SH-SY5Y (cell line): ENCODE data around the gene DNAJC15.

Experiments
- GATA2 ChIP-seq: IDR thresholded peaks from 2 replicates; pipeline ENCODE4 v1.6.1; 2011; ENCODE audit warnings: mild to moderate bottlenecking, low read depth, low read length
- GATA3 ChIP-seq: IDR thresholded peaks from 2 replicates; pipeline ENCODE4 v1.6.1; 2011; ENCODE audit warnings: low read depth, mild to moderate bottlenecking, low read length, moderate library complexity

DNA sequence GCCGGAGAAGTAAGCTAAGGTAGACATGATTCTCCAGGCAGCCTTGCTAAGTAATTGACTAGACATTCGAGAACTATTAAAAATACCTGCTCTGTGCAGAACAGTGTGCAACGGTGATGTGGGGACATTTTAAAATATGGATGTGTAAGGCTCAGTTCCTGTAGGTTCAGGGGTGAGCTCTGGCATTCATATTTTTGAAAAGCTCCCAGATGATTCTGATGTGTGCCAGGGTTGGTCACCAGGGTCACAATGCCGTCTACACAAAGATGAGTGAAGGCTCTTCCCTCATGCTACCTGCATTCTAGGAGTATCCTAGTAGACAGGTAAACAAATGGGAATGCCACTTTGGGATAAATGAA, 30.6 kb upstream of the DNAJC15 start:
- TF ChIP-seq GATA2 (no peak), GATA3 (no peak)
